ENCODE measurements around the gene TSPAN2.

DNA sequence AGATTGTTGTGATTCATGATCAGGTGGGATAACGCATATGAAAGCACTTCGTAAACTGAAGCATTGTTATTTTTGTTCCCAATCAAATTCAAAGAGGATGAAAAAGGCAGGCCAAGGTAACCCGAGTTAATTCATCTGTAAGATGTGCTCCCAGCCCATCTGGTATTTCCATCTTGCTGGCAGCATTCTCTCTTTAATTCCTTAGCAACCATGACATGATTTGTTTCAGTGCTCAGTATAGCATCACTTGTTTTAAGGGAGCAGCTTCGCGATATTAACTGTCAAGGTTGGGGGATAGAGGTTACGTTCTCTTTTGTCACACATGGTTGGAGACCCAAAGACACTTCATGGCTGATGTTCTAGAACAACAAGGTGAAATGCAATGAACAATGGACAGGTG lies 6.4 kb downstream of the TSPAN2 start:
- TF ChIP-seq, protein P1, sequence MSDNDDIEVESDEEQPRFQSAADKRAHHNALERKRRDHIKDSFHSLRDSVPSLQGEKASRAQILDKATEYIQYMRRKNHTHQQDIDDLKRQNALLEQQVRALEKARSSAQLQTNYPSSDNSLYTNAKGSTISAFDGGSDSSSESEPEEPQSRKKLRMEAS (IDR thresholded peaks at IDR 0.05), result no peak
- TF ChIP-seq RAD21 (IDR thresholded peaks at IDR 0.05; ENCODE audit: low read depth) (no peak), EGR1 (IDR thresholded peaks at IDR 0.05) (no peak), CEBPB (IDR thresholded peaks at IDR 0.05) (no peak), TAF1 (IDR thresholded peaks at IDR 0.05; ENCODE audit: low read depth) (no peak), EP300 (IDR thresholded peaks at IDR 0.05; ENCODE audit: borderline replicate concordance) (no peak), CREB1 (IDR thresholded peaks at IDR 0.05; ENCODE audit: low read depth) (no peak), ZBTB7A (IDR thresholded peaks at IDR 0.05; ENCODE audit: low read depth) (no peak), TCF12 (IDR thresholded peaks at IDR 0.05; ENCODE audit: low read depth) (no peak), FOXM1 (IDR thresholded peaks at IDR 0.05; ENCODE audit: borderline replicate concordance, low read depth) (no peak), NFIC (IDR thresholded peaks at IDR 0.05) (no peak)
- TF ChIP-seq, protein P2, sequence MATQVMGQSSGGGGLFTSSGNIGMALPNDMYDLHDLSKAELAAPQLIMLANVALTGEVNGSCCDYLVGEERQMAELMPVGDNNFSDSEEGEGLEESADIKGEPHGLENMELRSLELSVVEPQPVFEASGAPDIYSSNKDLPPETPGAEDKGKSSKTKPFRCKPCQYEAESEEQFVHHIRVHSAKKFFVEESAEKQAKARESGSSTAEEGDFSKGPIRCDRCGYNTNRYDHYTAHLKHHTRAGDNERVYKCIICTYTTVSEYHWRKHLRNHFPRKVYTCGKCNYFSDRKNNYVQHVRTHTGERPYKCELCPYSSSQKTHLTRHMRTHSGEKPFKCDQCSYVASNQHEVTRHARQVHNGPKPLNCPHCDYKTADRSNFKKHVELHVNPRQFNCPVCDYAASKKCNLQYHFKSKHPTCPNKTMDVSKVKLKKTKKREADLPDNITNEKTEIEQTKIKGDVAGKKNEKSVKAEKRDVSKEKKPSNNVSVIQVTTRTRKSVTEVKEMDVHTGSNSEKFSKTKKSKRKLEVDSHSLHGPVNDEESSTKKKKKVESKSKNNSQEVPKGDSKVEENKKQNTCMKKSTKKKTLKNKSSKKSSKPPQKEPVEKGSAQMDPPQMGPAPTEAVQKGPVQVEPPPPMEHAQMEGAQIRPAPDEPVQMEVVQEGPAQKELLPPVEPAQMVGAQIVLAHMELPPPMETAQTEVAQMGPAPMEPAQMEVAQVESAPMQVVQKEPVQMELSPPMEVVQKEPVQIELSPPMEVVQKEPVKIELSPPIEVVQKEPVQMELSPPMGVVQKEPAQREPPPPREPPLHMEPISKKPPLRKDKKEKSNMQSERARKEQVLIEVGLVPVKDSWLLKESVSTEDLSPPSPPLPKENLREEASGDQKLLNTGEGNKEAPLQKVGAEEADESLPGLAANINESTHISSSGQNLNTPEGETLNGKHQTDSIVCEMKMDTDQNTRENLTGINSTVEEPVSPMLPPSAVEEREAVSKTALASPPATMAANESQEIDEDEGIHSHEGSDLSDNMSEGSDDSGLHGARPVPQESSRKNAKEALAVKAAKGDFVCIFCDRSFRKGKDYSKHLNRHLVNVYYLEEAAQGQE (IDR thresholded peaks at IDR 0.05; ENCODE audit: low read depth), result no peak
- TF ChIP-seq, protein P3, sequence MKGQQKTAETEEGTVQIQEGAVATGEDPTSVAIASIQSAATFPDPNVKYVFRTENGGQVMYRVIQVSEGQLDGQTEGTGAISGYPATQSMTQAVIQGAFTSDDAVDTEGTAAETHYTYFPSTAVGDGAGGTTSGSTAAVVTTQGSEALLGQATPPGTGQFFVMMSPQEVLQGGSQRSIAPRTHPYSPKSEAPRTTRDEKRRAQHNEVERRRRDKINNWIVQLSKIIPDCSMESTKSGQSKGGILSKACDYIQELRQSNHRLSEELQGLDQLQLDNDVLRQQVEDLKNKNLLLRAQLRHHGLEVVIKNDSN (IDR thresholded peaks at IDR 0.05), result no peak
